Lung (tissue), 12 donors: ENCODE data around the gene TLX3. TPM values are rescaled to one million over a fixed set of nuclear protein-coding genes. Genes with fewer than 3 reads are reported as not detected.

ENCODE experiments used
- ATAC-seq: fragments of 200-7000 bp; cut with Tn5 transposase; one replicate; pipeline ENCODE4 v1.9.1; 2020; ENCODE audit warnings: moderate number of reproducible peaks; ENCODE audit not compliant: insufficient read depth, low FRiP score
- DNase-seq, 3 donors: peaks; one replicate each; pipeline ENCODE4 v3.0.0-alpha.2; 2013 to 2017
- H3K27ac ChIP-seq, 2 donors: one replicate each; pipeline ENCODE4 v1.5.1; 2013; ENCODE audit warnings: mild to moderate bottlenecking in 2 of 2, moderate library complexity in 2 of 2, control low read depth in 1 of 2, inconsistent platforms in 1 of 2, low read depth in 1 of 2, low read length in 1 of 2
- H3K27me3 ChIP-seq, 3 donors: one replicate each; pipeline ENCODE4 v1.5.1; 2013; ENCODE audit warnings: low read length in 2 of 3; ENCODE audit not compliant: control insufficient read depth in 3 of 3, insufficient read depth in 3 of 3
- H3K36me3 ChIP-seq, 4 donors: one replicate each; pipeline ENCODE4 v1.5.1; 2013; ENCODE audit warnings: low read length in 4 of 4, mild to moderate bottlenecking in 1 of 4, moderate library complexity in 1 of 4; ENCODE audit not compliant: control insufficient read depth in 4 of 4, insufficient read depth in 4 of 4
- H3K4me1 ChIP-seq, 5 donors: one replicate each; pipeline ENCODE4 v1.5.1; 2013; ENCODE audit warnings: low read length in 5 of 5, mild to moderate bottlenecking in 2 of 5, moderate library complexity in 1 of 5; ENCODE audit not compliant: control insufficient read depth in 5 of 5, insufficient read depth in 5 of 5
- H3K4me3 ChIP-seq: one replicate; pipeline ENCODE4 v1.5.1; 2013; ENCODE audit warnings: mild to moderate bottlenecking, control low read depth, moderate library complexity
- H3K9ac ChIP-seq, 2 donors: one replicate each; pipeline ENCODE4 v1.5.1; 2013; ENCODE audit warnings: low read length in 2 of 2, control low read depth in 1 of 2; ENCODE audit not compliant: insufficient read depth in 1 of 2
- H3K9me3 ChIP-seq, 4 donors: one replicate each; pipeline ENCODE4 v1.5.1; 2013; ENCODE audit warnings: low read length in 3 of 4, mild to moderate bottlenecking in 1 of 4, moderate library complexity in 1 of 4; ENCODE audit not compliant: control insufficient read depth in 4 of 4, insufficient read depth in 3 of 4
- CTCF ChIP-seq: IDR thresholded peaks from 2 replicates; pipeline ENCODE4 v1.5.1; 2012; ENCODE audit warnings: mild to moderate bottlenecking; ENCODE audit errors: control extremely low read depth, extremely low read depth
- WGBS, 2 donors: extraction: QIAGEN DNeasy Blood & Tissue Kit; methylation state at CpG; one replicate each; pipeline ENCODE4 v1.1.7; 2013; 5-methylcytosine and 5-hydroxymethylcytosine counted together
- polyA plus RNA-seq, 2 donors: library from polyadenylated mRNA; stranded (reverse); fragments of 200-250 nt; gene quantifications; one replicate each; pipeline ENCODE4 v1.2.1, GENCODE V29; 2013
- total RNA-seq, 2 donors: library from RNA; depleted of rRNA in 1 of 2; stranded (reverse); fragments of >200 nt in 1 of 2; gene quantifications; one replicate each; pipeline ENCODE4 v1.2.1, GENCODE V29; 2014 to 2021
- donor health status: control.
- donor health status: control.
- donor health status: Bipolar disorder and iron deficiency.
- donor health status: healthy.
- donor health status: DM: yes; HTN: yes; CAD: no.

The TLX3 gene
- total and polyA plus RNA-seq, 4 donors, result not detected

- peaks cover 0 to 8% (median 0%) of the 10 kb centered on the region in 5 donors for H3K4me1 ChIP-seq
- WGBS, 2 donors, result 58 to 78% methylated on average over 6 of the region's 6 CpGs
- no peak overlapping the region for H3K9ac ChIP-seq
- no peak for ATAC-seq
- no peak for DNase-seq
- no peak overlapping the region for H3K27ac ChIP-seq
- H3K9me3 ChIP-seq, result no peaks in the 10 kb centered on the region
- peaks cover 0 to 23% (median 21%) of the 10 kb centered on the region in 3 donors for H3K27me3 ChIP-seq
- H3K36me3 ChIP-seq, result no peaks in the 10 kb centered on the region
- H3K4me3 ChIP-seq, result no peak overlapping the region
- TF ChIP-seq CTCF, result no peak
Observed at GRCh38 chr5:171340491-171340890, 31.4 kb downstream of the TLX3 start.

- H3K27me3 ChIP-seq, result peaks cover 0 to 7% (median 7%) of the 10 kb centered on the region in 3 donors
- H3K4me3 ChIP-seq, result no peak overlapping the region
- 55 to 58% methylated on average over 17 of the region's 17 CpGs for WGBS, 2 donors
- DNase-seq (peak; percentile 65 to 81 (median 68)), ATAC-seq (no peak)
- H3K4me1 ChIP-seq, result no peaks in the 10 kb centered on the region
- H3K36me3 ChIP-seq, result no peaks in the 10 kb centered on the region
- no peaks in the 10 kb centered on the region for H3K9me3 ChIP-seq
- peak; percentile 43 for TF ChIP-seq CTCF
- H3K9ac ChIP-seq, result no peak overlapping the region
- no peak overlapping the region for H3K27ac ChIP-seq
Observed at GRCh38 chr5:171342362-171343111, 33.5 kb downstream of the TLX3 start.

- Histone ChIP-seq H3K27ac (no peak overlapping the region), H3K4me1 (no peaks in the 10 kb centered on the region), H3K9me3 (no peaks in the 10 kb centered on the region), H3K27me3 (no peaks in the 10 kb centered on the region), H3K4me3 (no peak overlapping the region), H3K36me3 (no peaks in the 10 kb centered on the region), H3K9ac (no peak overlapping the region)
- ATAC-seq (no peak), DNase-seq (no peak)
- no peak for TF ChIP-seq CTCF
- WGBS, 2 donors, result 95 to 97% methylated on average over 19 of the region's 19 CpGs
Observed at GRCh38 chr5:171344936-171345608, 36.0 kb downstream of the TLX3 start.
